CD4-positive, alpha-beta T cell treated with Interleukin-15 for 4 hours (primary cell): Measurements from ENCODE around the gene ANO4.
"Not testable (repeated sequence)": the region's sequence is repeated elsewhere in the genome, so short reads cannot be mapped to it uniquely, and the experiment has no call there.

Experiments
- DNase-seq: peaks from one replicate; pipeline ENCODE4 v3.0.0-alpha.2; 2020; ENCODE audit warnings: low spot score

The ANO4 gene

GRCh38 chr12:101097829-101098580, 303.4 kb downstream of the ANO4 start:
- DNase-seq = no peak

- no peak for DNase-seq
These were observed 312.6 kb downstream of the ANO4 start for GRCh38 chr12:101107032-101107763.

GRCh38 chr12:101108130-101108529, 313.6 kb downstream of the ANO4 start:
- no peak for DNase-seq

GRCh38 chr12:101110866-101111265, 316.3 kb downstream of the ANO4 start:
- DNase-seq = no peak

- no peak for DNase-seq
These were observed 316.9 kb downstream of the ANO4 start for GRCh38 chr12:101111441-101111840.

DNA sequence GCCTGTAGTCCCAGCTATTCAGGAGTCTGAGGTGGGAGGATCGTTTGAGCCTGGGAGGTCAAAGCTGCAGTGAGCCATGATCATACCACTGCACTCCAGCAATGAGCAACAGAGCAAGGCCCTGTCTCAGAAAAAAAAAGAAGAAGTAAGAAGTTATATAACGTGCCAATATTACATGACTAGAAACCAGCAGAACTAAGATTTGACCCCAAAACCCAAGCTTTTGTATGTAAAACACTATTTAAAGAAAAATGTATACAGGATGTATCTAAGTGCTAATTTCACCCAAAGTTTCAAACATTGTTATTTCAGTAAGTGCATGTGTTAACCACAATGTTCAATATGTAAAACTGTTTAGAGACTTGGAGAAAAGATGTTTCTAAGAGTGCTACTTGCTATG, 320.8 kb downstream of the ANO4 start:
- no peak for DNase-seq

- no peak for DNase-seq
These were observed 322.3 kb downstream of the ANO4 start for GRCh38 chr12:101116911-101117310.

GRCh38 chr12:101117842-101118241, 323.3 kb downstream of the ANO4 start:
- no peak for DNase-seq

DNA sequence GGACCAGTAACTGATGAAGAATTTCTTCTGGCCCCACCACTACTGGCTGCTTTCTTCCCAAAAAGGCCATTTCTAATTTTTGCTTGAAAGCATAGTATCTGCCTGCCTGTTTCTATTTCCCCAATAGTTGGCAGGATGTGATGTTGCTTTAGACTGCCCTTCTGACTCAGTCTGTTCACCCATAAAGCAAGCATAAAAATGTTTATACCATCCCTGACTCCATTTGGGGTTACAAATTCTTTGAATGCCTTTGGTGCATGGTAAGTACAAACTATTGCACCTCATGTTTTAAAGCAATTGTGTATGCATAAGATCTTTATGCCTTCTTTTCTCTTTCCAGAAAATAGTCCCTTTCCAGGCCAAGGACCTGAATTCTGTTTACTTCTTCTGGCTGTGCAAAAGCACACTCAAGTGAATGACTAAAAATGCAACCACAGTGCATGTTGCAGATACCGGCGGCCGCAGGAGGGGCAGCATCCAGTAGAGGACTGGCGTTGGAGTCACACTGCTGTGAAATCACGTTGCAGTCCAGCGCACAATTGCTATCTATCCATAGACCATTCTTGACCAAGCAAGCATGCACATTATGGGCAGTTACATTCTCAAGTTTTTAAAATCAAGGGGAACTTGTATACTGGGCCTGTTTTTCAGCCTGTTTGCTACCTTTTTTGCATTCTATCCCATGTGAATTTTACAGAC, 333.1 kb downstream of the ANO4 start:
- no peak for DNase-seq

DNA sequence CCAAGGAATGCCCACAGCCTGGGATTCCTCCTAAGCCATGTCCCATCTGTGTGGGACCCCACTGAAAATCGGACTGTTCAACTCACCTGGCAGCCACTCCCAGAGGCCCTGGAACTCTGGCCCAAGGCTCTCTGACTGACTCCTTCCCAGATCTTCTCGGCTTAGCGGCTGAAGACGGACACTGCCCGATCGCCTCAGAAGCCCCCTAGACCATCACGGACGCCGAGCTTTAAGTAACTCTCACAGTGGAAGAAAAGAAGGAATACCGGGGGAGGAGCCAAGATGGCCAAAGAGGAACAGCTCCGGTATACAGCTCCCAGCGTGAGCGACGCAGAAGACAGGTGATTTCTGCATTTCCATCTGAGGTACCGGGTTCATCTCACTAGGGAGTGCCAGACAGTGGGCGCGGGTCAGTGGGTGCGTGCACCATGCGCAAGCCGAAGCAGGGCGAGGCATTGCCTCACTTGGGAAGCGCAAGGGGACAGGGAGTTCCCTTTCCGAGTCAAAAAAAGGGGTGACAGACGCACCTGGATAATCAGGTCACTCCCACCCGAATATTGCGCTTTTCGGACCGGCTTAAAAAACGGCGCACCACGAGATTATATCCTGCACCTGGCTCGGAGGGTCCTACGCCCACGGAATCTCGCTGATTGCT, 351.3 kb downstream of the ANO4 start:
- DNase-seq = not testable (repeated sequence)

DNA sequence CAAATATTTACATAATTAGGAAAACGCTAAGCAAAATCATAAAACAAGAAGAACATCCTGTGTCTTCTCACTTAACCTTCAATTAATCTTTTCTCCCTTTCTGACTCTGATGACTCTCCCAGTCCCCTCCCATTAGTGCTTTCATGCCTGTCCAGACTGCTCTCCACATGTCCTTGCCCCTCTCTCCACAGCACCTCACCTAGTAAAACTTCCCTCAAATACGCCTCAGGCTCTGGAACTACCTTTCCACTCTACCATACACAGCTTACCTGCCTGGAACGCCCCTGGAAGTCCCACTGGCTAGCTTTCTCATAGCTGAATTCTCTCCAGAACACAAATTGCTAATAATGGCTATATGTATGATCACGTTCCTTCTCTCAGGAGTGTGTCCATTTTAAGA, 370.7 kb downstream of the ANO4 start:
- no peak for DNase-seq

GRCh38 chr12:101166866-101167265, 372.3 kb downstream of the ANO4 start:
- DNase-seq = no peak

DNA sequence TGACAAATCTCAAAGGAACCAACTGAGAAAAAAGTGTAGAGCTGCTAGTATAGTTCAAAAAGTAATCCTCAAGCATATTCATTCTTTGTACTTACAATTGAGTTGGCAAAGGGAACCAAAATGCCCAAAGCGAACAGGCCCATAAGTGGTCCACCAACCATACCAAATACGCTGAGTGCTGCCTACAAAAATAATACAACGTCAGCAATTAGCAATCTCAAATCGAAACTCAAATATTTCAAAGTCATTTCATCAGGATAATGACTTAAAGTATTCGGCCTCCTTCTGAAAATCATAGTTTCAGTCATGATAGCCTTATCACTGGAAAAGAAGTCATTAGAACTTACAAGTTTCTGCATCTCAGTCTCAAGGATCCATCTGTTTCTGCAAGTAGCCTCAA, 373.4 kb downstream of the ANO4 start:
- no peak for DNase-seq

- DNase-seq = no peak
These were observed 377.7 kb downstream of the ANO4 start for GRCh38 chr12:101172316-101172715.

GRCh38 chr12:101173197-101173749, 378.7 kb downstream of the ANO4 start:
- DNase-seq = no peak

DNA sequence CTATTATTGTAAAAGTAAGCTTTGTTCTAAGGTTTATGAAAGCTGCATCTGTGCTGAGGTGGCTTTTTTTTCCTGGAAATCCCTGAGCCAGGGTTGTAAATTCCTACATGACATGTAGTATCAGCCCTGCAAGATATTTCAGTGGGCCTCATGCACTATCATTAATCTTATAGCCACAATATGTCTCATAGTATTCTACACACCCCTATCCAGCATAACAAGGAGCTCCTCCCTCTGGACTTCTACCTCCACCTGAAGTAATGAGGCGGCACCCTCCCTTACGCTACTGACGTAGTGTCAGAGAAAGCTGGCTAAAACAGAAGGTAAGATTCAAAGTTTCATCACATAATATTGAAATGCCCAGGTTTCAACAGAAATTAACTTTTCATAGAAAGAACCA, 380.0 kb downstream of the ANO4 start:
- DNase-seq = no peak
